Stimulated activated CD8-positive, alpha-beta memory T cell treated with anti-CD3 and anti-CD28 coated beads, Interleukin-4, amount 100 ng/mL, for 1 hour (primary cell): ENCODE data around the gene VPS37B.

ENCODE experiments used
- DNase-seq, 2 donors: peaks; one replicate each; pipeline ENCODE4 v3.0.0-alpha.2; 2020; ENCODE audit warnings: low read depth in 2 of 2, low spot score in 1 of 2

Gene VPS37B

DNA sequence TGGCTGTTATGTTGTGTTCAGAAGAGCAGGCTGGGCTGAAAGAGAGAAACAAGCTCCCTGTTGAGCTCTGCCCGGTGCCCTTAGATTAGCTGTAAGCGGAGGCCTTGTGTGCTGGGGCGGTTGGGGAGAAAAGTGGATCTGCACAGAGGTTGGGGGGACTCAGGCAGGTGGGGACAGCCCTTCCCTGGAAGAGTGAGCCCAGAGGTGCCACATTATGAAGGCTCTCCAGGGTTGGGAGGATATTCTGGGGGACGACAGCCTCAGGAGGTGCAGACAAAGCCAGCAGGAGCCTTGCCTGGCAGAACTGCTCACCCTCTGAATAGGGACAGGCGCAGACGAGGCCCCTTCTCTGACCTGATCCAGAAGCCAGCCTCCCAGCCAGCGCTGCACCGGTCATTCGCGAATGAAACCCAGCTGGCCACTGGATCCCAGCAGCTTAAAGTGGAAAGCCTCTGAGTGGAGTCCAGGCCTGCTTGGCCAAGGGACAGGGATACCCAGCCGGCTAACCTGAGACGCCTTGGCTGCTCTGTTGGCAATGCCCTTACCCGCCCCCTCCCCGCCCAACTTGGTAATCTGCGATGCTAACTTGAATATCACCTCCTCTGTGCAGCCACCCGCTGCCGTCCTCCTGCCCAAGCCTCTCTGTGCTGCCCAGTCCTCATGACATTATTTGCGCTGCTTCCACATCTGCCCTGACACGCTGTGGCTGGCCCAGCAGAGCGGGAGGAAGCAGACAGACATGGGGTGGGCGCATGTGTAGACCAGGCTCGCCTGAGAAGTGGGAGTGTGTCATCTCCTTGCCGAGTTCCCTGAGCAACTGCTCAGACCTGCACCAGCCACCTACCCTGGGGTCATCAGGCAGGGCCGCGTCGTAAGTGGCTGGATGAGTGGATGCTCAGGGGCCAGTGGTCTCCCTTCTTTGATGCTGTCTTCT, 55.1 kb downstream of the VPS37B start:
- DNase-seq = no peak

DNA sequence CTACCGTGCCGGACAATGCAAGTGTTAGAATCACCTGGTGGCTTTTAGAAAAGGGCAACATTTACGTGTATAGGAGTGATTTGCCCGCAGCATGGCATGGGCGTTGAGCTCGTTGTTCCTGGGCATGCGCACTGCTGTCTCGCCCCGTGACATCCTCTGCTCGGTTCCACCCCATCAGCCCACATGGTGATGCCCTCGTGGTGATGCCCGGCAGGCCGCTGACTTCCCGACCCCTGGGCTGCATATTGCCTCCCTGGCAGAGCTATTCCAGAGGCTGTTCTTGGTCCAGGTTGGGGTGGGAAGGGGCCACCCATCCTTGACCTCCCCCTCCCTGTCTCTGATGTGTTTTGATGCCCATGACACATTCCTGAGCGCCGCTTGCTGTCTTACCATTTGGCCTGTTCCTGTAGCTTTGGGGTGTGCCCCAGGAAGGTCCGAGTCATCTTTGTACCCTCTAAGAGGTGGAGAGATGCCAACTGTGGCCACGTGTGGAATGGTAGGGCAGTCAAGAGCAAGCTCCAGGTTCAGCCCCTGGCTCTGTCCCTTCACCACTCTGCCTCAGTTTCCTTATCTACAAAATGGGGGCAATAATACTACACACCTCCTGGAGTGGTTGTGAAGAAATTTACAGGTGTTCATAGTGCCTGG, 55.9 kb downstream of the VPS37B start:
- DNase-seq = no peak

DNA sequence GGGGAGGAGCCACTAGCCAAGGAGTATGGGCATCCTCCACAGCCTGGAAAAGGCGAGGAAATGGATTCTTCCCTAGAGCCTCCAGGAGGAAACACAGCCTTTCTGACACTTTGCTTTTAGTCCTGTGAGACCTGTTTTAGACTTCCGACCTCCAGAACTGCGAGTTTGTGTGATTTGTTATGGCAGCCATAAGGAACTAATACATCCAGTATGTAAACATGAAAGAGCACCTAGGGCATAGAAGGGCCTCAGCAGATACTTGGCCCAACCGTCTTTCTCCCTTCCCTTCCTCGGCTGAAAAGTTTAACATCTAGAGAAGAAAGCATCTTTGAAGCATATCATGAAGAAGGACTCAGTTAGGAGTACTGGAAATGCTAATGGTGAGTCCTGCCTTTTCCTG, 57.1 kb downstream of the VPS37B start:
- DNase-seq = no peak

DNA sequence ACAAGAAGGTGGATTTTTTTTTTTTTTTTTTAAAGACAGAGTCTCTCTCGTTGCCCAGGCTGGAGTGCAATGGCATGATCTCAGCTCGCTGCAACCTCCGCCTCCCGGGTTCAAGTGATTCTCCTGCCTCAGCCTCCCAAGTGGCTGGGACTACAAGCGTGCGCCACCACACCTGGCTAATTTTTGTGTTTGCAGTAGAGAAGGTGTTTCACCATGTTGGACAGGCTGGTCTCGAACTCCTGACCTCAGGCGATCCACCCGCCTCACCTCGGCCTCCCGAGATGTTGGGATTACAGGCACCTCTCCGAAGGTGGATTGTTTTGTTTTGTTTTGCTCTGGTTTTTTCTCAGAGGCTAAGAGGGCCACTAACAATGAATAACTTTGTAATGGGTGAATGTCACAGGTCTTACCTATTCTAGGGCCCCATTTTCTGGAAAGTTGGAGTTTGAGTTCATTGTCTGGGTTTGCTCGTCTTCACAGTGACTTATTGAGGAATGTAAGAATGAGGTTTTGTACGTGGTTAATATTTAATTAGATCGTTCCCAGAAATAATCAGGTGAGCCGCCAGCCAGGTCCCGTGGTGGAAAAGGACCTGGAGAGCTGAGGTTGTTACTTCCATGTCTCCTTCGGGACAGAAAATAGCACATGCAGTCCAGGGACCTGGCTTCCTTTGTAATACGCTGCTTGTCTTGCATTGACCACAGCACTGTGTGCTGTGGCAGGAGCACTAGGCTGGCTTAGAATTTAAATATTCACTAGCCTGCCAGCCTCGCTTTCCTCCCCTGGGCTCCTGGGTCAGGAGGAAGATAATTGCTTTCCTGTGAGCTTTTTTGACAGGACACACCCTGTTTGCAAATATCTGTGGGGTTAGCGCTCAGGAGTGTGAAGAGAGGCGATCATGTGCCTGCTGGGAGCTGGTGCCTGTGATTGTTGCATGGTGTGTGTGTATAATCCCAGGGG, 58.3 kb downstream of the VPS37B start:
- DNase-seq = no peak

DNA sequence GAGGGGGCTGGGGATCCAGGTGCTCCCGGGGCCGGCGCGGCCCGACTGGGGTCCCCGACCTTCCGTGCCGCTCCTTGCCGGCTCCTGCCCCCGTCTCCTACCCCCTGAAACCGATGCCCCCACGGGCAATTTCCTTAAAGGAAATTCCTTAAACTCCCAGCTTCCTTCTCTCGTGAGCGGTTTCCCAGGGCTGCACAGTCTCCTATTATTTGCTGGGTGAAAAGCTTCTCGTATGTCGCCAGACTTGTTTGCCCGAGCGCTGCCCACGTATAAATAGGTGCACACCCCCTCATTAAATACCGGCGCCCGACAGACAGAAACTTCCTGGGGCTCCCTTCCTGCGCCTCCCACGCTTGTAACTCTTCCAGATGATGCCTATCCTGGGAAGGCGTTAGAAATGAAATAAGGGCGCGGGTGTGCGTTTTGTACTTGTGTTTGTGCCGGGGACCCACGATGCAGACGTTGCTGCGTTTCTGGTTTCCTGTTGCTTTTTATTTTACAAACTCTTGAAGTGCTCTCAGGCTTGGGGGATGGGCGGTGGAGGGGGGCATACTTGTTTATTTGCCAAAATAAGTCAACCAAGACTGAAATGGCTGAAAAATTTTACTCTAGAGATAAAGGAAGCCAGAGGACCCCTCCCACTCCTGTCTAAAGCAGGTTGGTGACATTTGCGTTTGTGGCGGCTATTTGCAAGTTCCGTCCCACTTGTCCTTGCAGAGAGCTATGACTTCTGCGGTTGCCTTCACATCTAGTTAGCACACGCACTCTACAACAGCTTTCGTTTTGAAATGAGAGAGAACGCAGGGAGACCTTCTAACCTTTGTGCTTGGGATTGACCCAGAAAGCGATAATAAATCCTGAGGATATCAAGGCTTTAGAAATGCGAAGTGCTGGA, 59.6 kb downstream of the VPS37B start:
- DNase-seq = no peak

DNA sequence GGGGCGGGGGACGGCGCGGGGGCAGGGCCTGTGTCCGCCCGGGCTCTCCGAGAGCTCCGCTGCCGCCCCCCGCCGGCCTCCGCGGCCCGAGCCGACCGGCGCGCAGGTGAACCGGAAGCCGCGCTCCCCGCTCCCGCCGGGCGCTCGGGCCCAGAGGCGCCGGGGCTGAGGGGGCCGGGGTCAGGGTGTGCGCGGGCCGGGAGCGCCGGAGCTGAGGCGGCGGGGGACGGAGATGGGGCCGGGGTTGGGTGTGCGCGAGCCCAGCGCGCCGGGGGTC, 60.2 kb downstream of the VPS37B start:
- no peak for DNase-seq

DNA sequence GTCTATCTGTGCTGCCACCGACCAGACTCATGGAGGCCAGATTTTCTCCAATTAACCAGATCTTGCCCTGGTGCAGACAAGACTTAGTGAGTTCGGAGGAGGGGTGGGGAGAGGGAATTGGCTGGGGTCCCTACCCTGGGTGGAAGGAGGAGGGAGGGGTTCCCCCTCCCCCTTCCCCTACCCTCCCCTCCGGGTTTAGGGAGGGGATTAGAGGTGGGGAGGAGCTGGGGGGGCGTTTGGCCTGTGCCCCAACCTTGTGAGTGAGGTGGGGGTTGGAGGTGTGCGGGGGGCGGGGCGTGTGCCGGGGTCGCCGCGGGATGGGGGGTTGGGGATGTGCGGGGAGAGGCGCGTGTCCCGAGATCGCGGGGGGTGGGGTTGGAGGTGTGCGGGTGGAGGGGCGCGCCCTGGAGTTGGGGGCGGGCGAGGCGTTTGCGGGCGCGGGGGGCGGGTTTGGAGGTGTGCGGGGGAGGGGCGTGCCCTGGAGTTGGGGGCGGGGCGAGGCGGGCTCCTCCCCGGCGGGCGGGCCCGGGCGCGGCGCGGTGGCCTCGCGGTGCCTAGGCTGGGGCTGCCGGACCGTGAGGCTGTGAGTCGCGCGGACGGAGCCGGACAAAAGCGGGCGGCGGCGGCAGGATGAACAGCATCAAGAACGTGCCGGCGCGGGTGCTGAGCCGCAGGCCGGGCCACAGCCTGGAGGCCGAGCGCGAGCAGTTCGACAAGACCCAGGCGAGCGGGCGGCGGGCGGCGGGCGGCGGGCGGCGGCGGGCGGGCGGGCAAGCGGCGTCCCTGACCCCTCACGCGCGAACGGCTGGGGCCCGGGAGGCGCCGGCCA, 60.8 kb downstream of the VPS37B start, which contains the start of gene HIP1R:
Gene HIP1R, plus strand, starts transcription at position 537 of the 829 bp plus-strand sequence. Its CDS starts 94 bp downstream, at position 631.
- DNase-seq = peak in 1 of 2 donors; percentile 28

DNA sequence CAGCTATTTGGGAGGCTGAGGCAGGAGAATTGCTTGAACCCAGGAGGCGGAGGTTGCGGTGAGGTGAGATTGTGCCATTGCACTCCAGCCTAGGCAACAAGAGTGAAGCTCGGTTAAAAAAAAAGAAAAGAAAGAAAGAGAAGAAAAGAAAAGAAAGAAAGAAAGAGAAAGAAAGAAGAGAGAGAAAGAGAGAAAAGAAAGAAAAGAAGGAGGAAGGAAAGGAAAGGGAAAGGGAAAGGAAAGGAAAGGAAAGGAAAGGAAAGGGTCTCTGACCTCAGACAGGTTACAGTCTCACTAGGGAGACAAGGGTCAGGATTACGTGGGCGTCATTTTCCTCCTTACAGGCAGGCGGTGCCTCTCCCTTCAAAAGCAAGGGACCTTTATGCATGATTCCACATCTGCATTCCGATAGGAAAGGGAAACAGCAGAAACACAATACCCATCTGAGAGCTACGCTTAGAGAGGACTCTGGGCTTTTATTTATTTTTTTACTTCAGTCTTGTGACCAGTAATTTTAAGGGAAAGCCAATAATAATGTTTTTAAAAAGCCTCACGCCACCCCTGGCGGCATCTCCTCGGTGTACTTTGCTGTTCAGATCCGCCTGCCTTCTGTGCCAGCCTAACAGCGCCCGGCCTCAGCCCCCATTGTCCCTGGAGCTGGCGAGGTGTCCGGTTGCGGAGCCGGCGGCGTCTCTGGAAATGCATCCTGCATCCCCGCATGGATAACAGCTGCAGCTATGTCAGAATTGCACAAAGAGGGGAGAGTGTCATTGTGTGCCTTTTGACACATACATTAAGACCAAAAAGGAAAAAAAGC, 61.6 kb downstream of the VPS37B start:
- DNase-seq = no peak

DNA sequence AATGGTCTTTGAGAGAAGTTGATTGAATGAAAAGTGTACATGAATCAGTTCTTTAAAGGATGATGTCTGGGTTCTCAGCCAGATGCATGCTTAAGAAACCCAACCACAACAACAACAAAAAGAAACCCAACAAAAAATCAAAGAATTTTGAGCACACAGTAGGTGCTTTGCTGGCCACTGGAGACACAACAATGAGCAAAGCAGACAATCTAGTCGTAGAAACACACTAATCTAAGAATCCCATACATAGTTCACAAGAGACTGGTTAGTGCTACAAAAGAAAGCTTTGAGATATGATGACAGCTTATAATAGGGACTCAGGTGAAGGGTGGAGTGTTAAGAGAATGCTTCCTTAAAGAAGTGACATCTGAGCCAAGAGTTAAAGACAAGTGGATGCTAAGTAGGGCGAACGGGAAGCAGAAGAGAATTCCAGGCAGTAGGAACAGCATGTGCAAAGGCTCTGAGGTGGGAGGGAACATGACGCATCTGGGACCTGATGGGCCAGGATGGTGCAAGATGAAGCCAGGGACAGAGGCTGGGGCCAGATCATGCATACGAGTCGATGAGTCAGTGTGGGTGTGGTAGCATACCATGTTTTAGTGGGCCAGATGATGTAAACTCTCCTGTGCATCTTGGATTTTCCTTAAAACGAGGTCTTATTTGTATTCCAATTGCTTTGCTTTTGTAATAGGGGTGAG, 65.3 kb downstream of the VPS37B start:
- DNase-seq = no peak

DNA sequence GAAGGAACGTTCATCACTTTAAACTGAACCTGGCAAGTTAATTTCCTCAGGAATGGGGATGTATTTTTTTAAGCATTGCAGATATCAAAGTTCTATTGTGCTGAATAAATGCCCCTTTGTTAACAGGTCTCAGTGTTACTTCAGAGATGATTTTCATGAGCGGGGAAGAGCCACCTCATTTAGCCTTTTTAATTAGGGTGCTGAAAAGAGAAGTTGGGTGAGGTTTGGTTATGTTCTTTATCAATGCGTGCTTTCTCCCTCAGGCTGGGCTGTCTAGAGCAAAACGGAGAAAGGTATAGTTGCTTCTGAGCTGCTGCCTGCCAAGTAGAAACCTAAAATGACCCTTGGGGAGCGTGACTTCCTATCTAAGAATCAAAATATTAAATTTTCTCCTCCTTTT, 68.7 kb downstream of the VPS37B start:
- DNase-seq = no peak

DNA sequence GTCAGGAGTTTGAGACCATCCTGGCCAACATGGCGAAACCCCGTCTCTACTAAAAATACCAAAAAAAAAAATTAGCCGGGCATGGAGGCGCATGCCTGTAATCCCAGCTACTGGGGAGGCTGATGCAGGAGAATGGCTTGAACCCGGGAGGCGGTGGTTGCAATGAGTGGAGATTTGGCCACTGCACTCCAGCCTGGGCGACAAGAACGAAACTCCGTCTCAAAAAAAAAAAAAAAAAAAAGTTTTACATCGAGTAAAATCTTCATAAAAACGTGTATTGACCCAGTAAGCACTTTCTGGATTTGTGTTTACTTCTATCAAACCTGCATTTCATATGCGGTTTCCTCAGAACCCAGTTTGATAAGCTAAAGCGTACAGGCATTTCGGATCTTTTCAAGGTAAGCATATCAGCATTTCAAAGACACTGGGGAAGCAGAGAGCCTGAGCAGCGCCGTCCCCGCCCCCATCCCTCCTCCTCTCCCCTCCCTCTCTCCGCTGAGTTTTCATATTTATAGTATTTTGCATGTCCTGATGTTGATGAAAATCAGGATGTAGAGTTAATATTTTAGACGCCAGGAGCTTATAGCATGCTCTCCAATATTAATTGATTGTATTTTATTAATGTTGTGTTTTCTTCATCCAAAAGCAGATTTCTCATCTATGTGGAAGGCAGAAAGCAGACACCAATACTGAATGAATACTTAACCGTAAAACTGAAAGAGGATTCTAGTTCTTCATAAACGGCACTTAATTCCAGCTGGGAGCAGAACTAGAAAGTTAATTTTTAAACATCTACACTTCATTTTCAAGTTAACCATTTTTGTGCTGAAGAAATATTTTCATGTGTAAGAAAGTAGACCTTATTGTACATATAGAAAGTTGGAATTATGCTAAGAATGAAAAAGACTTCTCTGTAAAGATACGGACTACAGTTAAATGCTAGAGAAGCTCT, 69.9 kb downstream of the VPS37B start:
- no peak for DNase-seq

DNA sequence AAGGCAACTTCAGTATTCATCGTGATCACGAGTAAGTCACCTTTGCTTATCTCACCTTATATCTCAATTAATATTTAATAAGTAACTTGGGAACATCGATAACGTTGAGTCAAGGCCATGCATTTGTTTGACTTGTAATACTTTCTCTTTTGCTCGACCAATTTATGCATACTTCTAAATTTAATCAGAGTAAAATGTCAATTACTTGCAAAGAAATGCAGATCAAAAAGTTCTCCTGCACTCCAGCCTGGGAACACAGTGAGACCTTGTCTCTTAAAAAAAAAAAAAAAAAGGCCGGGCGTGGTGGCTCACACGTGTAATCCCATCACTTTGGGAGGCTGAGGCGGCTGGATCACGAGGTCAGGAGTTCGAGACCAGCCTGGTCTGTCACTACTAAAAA, 72.5 kb downstream of the VPS37B start:
- DNase-seq = no peak

DNA sequence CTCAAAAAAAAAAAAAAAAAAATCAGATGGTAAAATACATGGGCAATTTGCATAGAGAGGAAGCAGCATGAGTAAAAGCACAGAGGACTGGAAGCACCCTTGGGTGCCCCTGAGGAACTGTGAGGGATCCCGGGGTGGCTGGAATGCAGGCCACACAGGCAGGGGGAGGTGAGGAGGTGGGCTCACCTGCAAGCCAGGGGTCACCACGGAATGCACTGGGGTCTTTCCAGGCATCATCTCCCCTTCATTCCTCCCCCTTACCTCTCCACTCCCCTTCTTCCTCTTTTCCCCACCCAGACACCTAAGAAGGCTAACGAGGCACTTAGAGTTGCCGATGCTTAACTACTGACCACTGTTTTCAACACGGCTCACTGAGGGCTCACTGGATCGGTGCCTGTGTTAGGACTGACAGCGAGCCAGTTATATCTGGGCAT, 75.1 kb downstream of the VPS37B start:
- no peak for DNase-seq

DNA sequence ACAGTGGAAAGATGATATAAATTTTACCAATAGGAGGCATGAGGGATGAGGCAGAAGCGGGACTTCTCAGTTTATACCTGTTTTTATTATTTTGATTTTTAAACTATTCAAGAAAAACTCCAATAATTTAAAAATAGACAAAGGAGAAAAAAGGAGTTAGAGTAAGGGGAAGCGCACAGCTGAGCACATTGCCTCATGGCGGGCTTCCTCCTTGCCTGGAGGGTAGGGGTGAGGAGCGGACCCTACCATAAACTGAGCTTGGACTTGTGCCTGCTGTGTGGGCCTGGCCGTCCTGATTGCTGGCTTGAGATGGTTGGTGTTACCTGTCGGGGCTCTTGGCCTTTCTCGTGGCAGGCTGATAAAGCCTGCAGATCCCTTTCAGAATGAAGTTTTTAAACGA, 75.8 kb downstream of the VPS37B start:
- no peak for DNase-seq

DNA sequence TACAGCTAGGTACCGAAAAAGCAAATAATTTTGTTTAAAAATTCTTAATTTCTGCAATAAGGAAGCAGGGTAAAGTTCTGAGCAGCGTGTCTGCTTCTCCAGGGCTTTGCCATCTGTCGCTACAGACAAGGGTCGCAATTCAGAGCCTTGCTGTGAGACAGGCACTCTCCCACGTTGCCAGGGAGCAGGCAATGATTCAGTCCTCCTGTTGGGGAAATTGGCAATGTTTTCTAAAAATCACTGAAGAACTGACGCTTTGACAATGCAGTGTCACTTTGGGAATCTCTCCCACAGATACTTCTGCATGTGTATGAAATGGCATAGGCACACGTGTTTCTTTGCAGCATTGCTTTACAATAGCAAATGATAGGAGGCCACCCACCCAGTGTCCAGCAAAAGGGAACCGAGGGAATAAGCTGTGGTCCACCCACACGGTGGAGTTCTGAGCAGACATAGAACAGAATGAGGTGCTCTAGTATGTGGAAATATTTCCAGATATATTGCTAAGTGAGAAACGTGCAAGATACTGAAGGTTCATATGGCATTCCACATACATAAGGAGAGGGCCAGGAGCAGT, 76.6 kb downstream of the VPS37B start:
- no peak for DNase-seq
